Endothelial cell of umbilical vein (primary cell): ENCODE results near the gene CD19. TPM values are rescaled to one million over a fixed set of nuclear protein-coding genes. Genes with fewer than 3 reads are reported as not detected.

Experiments
- BruUV-seq: library from RNA; stranded (reverse); fragments of 400-500 nt; replicated peaks from 2 replicates; lab custom pipeline; 2021; lab: Mats Ljungman, UMichigan
- CTCF ChIA-PET: fragments of 300-600, 350-600 bp; sonication (Branson Sonifier 250); formaldehyde crosslinking; loops from one replicate; lab custom pipeline; 2021; ENCODE audit warnings: antibody characterized with exemption, inconsistent platforms; lab: Charles Lee
- POLR2A ChIA-PET: fragments of 300-600, 350-600 bp; sonication (Branson Sonifier 250); formaldehyde crosslinking; loops from one replicate; lab custom pipeline; 2021; ENCODE audit warnings: antibody characterized with exemption, inconsistent platforms; lab: Charles Lee
- DNase-seq: peaks from one replicate; pipeline ENCODE4 v3.0.0-alpha.2; 2011; ENCODE audit warnings: low read depth, low spot score
- FAIRE-seq: peaks from 2 replicates; lab custom pipeline; 2011; peaks lifted over from hg19 to GRCh38; lab: Jason Lieb, UNC
- H2AFZ ChIP-seq: 2 replicates; pipeline ENCODE4 v1.6.0; 2012; ENCODE audit warnings: low read depth, low read length, control low read depth, inconsistent platforms
- H3K27ac ChIP-seq: 2 replicates; pipeline ENCODE4 v1.5.1; 2011; ENCODE audit warnings: low read depth, mild to moderate bottlenecking, control low read depth, low read length, moderate library complexity; ENCODE audit not compliant: insufficient read depth
- H3K27me3 ChIP-seq, 2 experiments: 2 replicates each; pipeline versions ENCODE4 v1.6.0 to v1.6.1; 2011; ENCODE audit warnings: low read length in 2 of 2, mixed read lengths in 1 of 2; ENCODE audit not compliant: control insufficient read depth in 2 of 2, insufficient read depth in 2 of 2
- H3K36me3 ChIP-seq, 2 experiments: 2 replicates in 1 of 2; 3 replicates in 1 of 2; pipeline ENCODE4 v1.5.1; 2011; ENCODE audit warnings: low read length in 2 of 2, mild to moderate bottlenecking in 1 of 2, moderate library complexity in 1 of 2; ENCODE audit not compliant: control insufficient read depth in 2 of 2, insufficient read depth in 2 of 2; ENCODE audit errors: extremely low read depth in 1 of 2
- H3K4me1 ChIP-seq: 3 replicates; pipeline ENCODE4 v1.5.1; 2011; ENCODE audit warnings: mild to moderate bottlenecking, low read length; ENCODE audit not compliant: control insufficient read depth, insufficient read depth; ENCODE audit errors: extremely low read depth
- H3K4me2 ChIP-seq: 2 replicates; pipeline ENCODE4 v1.6.1; 2011; ENCODE audit warnings: low read length, control low read depth, mixed read lengths; ENCODE audit not compliant: insufficient read depth
- H3K4me3 ChIP-seq, 3 experiments: fragments of 200-600 bp in 1 of 3; sonication (generic), shearing (Covaris generic) in 1 of 3; replicated peaks in 1 of 3; 2 replicates each; pipeline ENCODE4 v1.5.1; 2011 to 2016; ENCODE audit warnings: control low read depth in 3 of 3, low read length in 3 of 3, mild to moderate bottlenecking in 2 of 3, inconsistent platforms in 1 of 3, low read depth in 1 of 3, moderate library complexity in 1 of 3; ENCODE audit not compliant: insufficient read depth in 1 of 3
- H3K79me2 ChIP-seq: 2 replicates; pipeline ENCODE4 v1.6.0; 2012; ENCODE audit warnings: low read length, inconsistent platforms; ENCODE audit not compliant: control insufficient read depth, insufficient read depth
- H3K9ac ChIP-seq: replicated peaks from 2 replicates; pipeline ENCODE3; 2011; ENCODE audit warnings: low read length, control low read depth; ENCODE audit not compliant: insufficient read depth; ENCODE audit errors: extremely low read depth
- H3K9me1 ChIP-seq: replicated peaks from 3 replicates; pipeline ENCODE4 v1.6.0; 2011; ENCODE audit warnings: mild to moderate bottlenecking, low read length; ENCODE audit not compliant: control insufficient read depth, insufficient read depth; ENCODE audit errors: extremely low read depth
- H3K9me3 ChIP-seq: replicated peaks from 2 replicates; pipeline ENCODE4 v1.5.1; 2012; ENCODE audit warnings: low read length, inconsistent platforms; ENCODE audit not compliant: control insufficient read depth, insufficient read depth
- H4K20me1 ChIP-seq: replicated peaks from 2 replicates; pipeline ENCODE3; 2011; ENCODE audit warnings: mild to moderate bottlenecking, low read length; ENCODE audit not compliant: control insufficient read depth, insufficient read depth; ENCODE audit errors: extremely low read depth
- EZH2 ChIP-seq: IDR thresholded peaks from 2 replicates; pipeline ENCODE4 v1.6.1; 2012; ENCODE audit warnings: borderline replicate concordance, low read depth, mild to moderate bottlenecking, moderate library complexity, low read length, inconsistent platforms; ENCODE audit not compliant: severe bottlenecking
- FOS ChIP-seq: IDR thresholded peaks from 2 replicates; pipeline ENCODE4 v1.6.1; 2011; ENCODE audit warnings: mild to moderate bottlenecking, low read length, moderate library complexity, borderline replicate concordance; ENCODE audit not compliant: insufficient read depth
- GATA2 ChIP-seq: IDR thresholded peaks from 2 replicates; pipeline ENCODE4 v1.7.0; 2011; ENCODE audit warnings: low read depth, mild to moderate bottlenecking, moderate library complexity, mixed read lengths, low read length; ENCODE audit not compliant: insufficient read length, insufficient read depth
- JUN ChIP-seq: IDR thresholded peaks from 2 replicates; pipeline ENCODE4 v1.6.1; 2011; ENCODE audit warnings: borderline replicate concordance, low read depth; ENCODE audit not compliant: insufficient read length, insufficient read depth
- MAX ChIP-seq: IDR thresholded peaks from 2 replicates; pipeline ENCODE4 v1.6.1; 2011; ENCODE audit not compliant: insufficient read depth, insufficient read length
- MYC ChIP-seq: IDR thresholded peaks from one replicate; pipeline ENCODE4 v1.6.1; 2011; ENCODE audit warnings: mild to moderate bottlenecking, low read depth, low read length
- POLR2A ChIP-seq: IDR thresholded peaks from 2 replicates; pipeline ENCODE4 v1.6.1; 2012; ENCODE audit warnings: low read depth, mild to moderate bottlenecking, control low read depth, low read length
- POLR2AphosphoS5 ChIP-seq: IDR thresholded peaks from 2 replicates; pipeline ENCODE4 v1.6.1; 2012; ENCODE audit warnings: low read depth, mild to moderate bottlenecking, control low read depth, low read length, moderate library complexity; ENCODE audit not compliant: insufficient read depth
- dilution Hi-C: fragments of 300-500 bp; cut with MboI; formaldehyde crosslinking; loops from one replicate; pipeline ENCODE4 v1.15.0; 2019; ENCODE audit warnings: low sequenced_read_pairs; ENCODE audit not compliant: extremely low pct_ligation_motif_present
- intact Hi-C: fragments of 100-400 bp; cut with micrococcal nuclease; formaldehyde crosslinking; loops from one replicate; pipeline ENCODE4 v1.10.0; 2022
- polyA plus RNA-seq, 4 experiments: library from polyadenylated mRNA; depleted of rRNA in 3 of 4; stranded (reverse) in 3 of 4; unstranded in 1 of 4; fragments of >200 nt; gene quantifications; 2 replicates each; pipeline versions ENCODE4 v1.2.1 to v1.2.3, GENCODE V29; 2011 to 2012; ENCODE audit warnings: missing spikeins in 1 of 4
- total RNA-seq: library from RNA; stranded (reverse); gene quantifications from 2 replicates; pipeline ENCODE4 v1.2.3, GENCODE V29; 2021
- TF ChIP-seq, protein P1 (sequence below), 2 donors: IDR thresholded peaks; 1 replicate in 1 of 2; 2 replicates in 1 of 2; pipeline ENCODE4 v1.5.1; 2011; ENCODE audit warnings: low read length in 2 of 2, mild to moderate bottlenecking in 2 of 2, moderate library complexity in 2 of 2, control low read depth in 1 of 2, inconsistent platforms in 1 of 2, low read depth in 1 of 2; ENCODE audit not compliant: insufficient read depth in 1 of 2; ENCODE audit errors: extremely low read depth in 1 of 2

CD19 gene
- total and polyA plus RNA-seq, 2 donors (not counting 3 experiments of a cell fraction or from before 2014, with no cell fraction given): 0.06 TPM; not detected in 1

DNA sequence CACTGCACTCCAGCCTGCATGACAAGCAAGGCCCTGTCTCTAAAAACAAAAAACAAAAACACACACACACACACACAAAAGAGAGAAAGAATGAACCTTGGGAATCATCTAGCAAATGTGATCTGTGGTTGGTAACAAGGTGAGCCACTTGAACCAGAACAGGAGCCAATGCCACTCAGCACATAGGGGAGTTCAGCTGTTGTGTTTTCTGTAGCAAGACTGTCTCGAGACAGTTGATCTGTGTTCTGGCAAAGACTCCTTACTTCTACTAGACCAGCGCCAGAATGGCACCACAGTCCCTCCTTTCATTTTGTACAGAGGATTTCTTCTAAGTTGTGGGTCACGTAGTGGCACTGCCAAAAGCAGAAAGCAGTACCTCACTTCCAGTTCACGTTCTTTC, 32.8 kb upstream of the CD19 start:
- Histone ChIP-seq H3K4me3 (no peak overlapping the region), H3K9ac (no peak overlapping the region), H3K4me1 (no peaks in the 10 kb centered on the region), H3K4me2 (no peak overlapping the region), H3K9me1 (no peaks in the 10 kb centered on the region), H3K27me3 (no peaks in the 10 kb centered on the region), H3K27ac (no peak overlapping the region), H2AFZ (no peak overlapping the region), H3K79me2 (no peaks in the 10 kb centered on the region), H3K9me3 (no peaks in the 10 kb centered on the region), H4K20me1 (no peaks in the 10 kb centered on the region), H3K36me3 (no peaks in the 10 kb centered on the region)
- no peak for DNase-seq
- POLR2A ChIA-PET: interaction anchor here (0.9 kb wide), 1 partner anchor 20 kb away, joined by 4 read pairs; no protein-coding TSS in a partner anchor
- BruUV-seq: no TSS peak
- intact Hi-C loops (no loop called here), dilution Hi-C loops (no loop called here)
- TF ChIP-seq, protein P1, sequence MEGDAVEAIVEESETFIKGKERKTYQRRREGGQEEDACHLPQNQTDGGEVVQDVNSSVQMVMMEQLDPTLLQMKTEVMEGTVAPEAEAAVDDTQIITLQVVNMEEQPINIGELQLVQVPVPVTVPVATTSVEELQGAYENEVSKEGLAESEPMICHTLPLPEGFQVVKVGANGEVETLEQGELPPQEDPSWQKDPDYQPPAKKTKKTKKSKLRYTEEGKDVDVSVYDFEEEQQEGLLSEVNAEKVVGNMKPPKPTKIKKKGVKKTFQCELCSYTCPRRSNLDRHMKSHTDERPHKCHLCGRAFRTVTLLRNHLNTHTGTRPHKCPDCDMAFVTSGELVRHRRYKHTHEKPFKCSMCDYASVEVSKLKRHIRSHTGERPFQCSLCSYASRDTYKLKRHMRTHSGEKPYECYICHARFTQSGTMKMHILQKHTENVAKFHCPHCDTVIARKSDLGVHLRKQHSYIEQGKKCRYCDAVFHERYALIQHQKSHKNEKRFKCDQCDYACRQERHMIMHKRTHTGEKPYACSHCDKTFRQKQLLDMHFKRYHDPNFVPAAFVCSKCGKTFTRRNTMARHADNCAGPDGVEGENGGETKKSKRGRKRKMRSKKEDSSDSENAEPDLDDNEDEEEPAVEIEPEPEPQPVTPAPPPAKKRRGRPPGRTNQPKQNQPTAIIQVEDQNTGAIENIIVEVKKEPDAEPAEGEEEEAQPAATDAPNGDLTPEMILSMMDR (IDR thresholded peaks at IDR 0.05; ENCODE audit: extremely low read depth in 1 of 2, insufficient read depth in 1 of 2, low read depth in 1 of 2, low read length in 2 of 2): no peak
- no peak for TF ChIP-seq FOS
- TF ChIP-seq POLR2AphosphoS5: no peak
- TF ChIP-seq POLR2A: no peak
- TF ChIP-seq MAX: no peak
- no peak for TF ChIP-seq GATA2
- TF ChIP-seq JUN: no peak
- no peak for TF ChIP-seq MYC
- TF ChIP-seq EZH2: no peak
- no peak for FAIRE-seq
- CTCF ChIA-PET: interaction anchor here (1.8 kb wide), 1 partner anchor 46 kb away, joined by 4 read pairs; no protein-coding TSS in a partner anchor
